Astrocyte of the spinal cord (primary cell): ENCODE data around the gene STXBP5.

ENCODE experiments used
- DNase-seq: peaks from one replicate; pipeline ENCODE4 v3.0.0; 2011; ENCODE audit warnings: low read depth, low spot score
- H3K4me3 ChIP-seq: 2 replicates; pipeline ENCODE4 v1.5.1; 2011; ENCODE audit warnings: low read depth, mild to moderate bottlenecking, low read length, moderate library complexity
- in situ Hi-C: cut with HindIII; loops from 2 replicates; pipeline ENCODE4 v1.10.0; 2017; ENCODE audit warnings: low sequenced_read_pairs
- TF ChIP-seq, protein P1 (sequence below): IDR thresholded peaks from 2 replicates; pipeline ENCODE4 v1.5.1; 2012; ENCODE audit warnings: low read depth, mild to moderate bottlenecking, low read length, inconsistent platforms

The STXBP5 gene

DNA sequence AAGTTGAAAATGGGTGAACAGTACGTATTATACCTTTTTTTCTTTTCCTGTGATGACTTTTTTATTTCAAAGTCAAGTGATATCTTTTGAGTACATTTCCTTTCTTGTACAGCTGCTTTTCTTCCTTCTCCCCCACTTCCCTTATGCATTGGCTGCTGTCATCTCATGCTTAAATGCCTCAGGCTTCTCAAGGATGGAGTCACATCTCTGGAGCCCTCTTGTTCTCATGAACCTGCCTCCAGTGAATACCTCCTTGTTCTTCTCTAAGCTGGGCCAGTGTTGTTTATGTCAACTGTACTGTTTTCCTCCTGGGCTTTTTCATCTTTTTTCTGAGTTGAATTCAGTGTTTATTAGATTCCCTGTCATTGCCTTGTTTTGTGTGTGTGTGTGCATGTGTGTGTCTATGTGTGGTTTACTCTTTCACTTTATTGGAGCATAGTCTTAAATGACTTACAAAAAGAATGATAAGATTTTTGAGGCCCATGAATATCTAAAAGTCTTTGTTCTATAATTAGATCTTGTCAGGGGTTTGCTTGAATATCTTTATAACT, 23.6 kb downstream of the STXBP5 start:
- TF ChIP-seq, protein P1, sequence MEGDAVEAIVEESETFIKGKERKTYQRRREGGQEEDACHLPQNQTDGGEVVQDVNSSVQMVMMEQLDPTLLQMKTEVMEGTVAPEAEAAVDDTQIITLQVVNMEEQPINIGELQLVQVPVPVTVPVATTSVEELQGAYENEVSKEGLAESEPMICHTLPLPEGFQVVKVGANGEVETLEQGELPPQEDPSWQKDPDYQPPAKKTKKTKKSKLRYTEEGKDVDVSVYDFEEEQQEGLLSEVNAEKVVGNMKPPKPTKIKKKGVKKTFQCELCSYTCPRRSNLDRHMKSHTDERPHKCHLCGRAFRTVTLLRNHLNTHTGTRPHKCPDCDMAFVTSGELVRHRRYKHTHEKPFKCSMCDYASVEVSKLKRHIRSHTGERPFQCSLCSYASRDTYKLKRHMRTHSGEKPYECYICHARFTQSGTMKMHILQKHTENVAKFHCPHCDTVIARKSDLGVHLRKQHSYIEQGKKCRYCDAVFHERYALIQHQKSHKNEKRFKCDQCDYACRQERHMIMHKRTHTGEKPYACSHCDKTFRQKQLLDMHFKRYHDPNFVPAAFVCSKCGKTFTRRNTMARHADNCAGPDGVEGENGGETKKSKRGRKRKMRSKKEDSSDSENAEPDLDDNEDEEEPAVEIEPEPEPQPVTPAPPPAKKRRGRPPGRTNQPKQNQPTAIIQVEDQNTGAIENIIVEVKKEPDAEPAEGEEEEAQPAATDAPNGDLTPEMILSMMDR: no peak
- no peak overlapping the region for H3K4me3 ChIP-seq
- in situ Hi-C loops: no loop called here
- no peak for DNase-seq

DNA sequence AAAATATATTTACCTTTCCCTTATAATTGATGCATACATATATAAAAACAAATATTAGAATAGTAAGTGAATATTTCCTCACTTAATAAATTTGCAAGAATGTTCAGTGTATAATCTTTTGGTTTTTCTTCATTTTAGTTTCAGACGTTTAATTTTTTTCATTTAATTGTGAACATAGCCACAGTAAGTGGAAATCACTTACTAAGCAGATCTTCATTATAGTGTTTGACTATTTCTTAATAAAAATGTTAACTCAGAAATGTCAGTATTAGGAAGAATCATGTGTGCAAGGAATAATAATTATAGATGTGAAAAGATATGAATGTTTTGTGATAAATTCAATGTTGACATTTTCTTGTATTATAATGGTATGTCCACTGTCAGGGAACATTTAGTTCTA, 27.4 kb downstream of the STXBP5 start:
- DNase-seq: no peak
- H3K4me3 ChIP-seq: no peak overlapping the region
- TF ChIP-seq, protein P1: no peak
- in situ Hi-C loops: no loop called here

DNA sequence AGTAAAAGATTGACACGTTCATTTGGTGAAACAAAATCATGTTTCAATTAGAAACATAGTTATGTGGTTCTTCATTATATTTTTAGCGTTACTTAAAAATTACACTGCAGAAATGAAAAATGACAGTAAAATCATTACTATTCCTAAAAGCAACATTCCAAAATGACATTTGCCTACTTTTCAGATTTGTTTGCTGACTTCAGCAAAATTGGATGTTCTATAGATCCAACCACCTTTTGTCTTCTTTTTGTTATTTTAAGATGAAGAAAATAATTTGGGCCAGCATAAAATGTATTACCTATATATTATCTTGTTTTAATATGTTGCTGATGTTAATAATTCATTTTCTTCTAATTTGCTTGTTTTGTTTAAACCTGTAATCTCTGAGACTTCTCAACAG, 30.5 kb downstream of the STXBP5 start:
- no peak for DNase-seq
- in situ Hi-C loops: no loop called here
- TF ChIP-seq, protein P1: no peak
- no peak overlapping the region for H3K4me3 ChIP-seq

DNA sequence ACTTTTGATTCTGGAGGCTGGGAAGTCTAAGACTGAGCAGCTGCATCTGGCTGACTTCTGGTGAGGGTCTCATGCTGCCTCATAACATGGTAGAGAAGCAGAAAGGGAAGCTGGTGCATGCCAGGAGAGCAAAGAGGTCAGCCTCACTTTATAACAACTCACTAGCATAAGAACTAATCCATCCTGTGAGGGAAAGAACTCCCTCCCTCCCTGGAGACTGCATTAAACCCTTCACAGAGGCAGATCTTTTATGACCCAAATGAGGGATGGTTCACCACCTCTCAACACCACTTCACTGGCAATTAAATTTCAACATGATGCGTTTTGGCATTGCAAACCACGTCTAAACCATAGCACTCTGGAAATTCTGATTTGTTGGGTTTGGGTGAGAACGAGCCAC, 33.9 kb downstream of the STXBP5 start:
- in situ Hi-C loops: no loop called here
- H3K4me3 ChIP-seq: no peak overlapping the region
- TF ChIP-seq, protein P1: no peak
- no peak for DNase-seq

DNA sequence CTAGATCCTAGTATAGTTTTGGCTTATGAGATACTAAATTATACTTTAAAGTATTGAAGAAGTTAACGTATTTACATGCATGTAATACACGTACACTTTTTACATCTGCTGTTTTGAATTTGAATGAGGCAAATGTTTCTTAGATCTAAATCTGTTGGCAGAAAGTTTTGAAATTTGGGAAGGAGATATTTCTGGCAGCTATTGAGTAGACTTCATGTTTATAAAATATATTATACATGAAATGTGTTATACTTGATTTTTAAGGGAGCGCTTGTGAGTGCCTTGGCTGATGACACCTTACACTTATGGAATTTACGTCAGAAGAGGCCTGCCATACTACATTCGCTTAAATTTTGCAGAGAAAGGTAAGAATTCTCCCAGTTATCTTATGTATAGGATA, 34.7 kb downstream of the STXBP5 start:
- in situ Hi-C loops: no loop called here
- H3K4me3 ChIP-seq: no peak overlapping the region
- TF ChIP-seq, protein P1: no peak

DNA sequence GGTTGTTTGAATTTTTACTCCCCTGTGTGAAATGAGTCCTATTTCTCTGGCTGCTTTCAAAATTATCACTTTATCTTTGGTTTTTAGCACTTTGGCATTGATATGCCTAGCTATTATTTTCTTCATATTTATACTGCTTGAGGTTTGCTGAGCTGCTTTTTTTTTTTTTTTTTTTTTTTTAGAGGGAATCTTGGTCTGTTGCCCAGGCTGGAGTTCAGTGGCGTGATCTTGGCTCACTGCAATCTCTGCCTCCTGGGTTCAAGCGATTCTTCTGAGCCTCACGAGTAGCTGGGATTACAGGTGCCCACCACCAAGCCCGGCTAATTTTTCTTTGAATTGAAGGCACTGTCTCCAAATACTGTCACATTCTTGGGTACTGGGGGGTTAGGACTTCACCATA, 40.6 kb downstream of the STXBP5 start:
- in situ Hi-C loops: no loop called here
- no peak overlapping the region for H3K4me3 ChIP-seq
- DNase-seq: no peak
- TF ChIP-seq, protein P1: no peak

More for the DNA sequence above, 34.7 kb downstream of the STXBP5 start:
- no peak for DNase-seq

DNA sequence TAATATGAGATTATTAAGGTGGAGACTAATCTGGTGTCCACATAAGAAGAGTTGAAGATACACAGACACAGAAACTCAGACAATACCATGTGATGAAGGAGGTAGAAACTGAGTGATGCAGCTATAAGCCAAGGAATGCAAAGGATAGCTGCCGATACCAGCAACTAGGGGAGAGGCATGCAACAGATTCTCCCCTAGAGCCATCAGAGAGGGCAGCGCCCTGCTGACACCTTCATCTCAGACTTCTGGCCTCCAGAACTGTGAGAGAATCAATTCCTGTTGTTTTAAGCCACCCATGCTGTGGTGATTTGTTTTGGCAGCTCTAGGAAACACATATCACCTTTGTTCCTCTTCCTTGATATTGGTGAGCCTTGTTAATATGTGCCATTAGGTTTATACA, 41.5 kb downstream of the STXBP5 start:
- TF ChIP-seq, protein P1: no peak
- H3K4me3 ChIP-seq: no peak overlapping the region
- in situ Hi-C loops: no loop called here
- DNase-seq: no peak
